ENCODE results near the gene PARD3. TPM values are rescaled to one million over a fixed set of nuclear protein-coding genes. Genes with fewer than 3 reads are reported as not detected.
"Not testable (repeated sequence)": the region's sequence is repeated elsewhere in the genome, so short reads cannot be mapped to it uniquely, and the experiment has no call there.

Gene PARD3
- total RNA-seq, 2 donors from 2014 or later, result 41.7 to 48.8 TPM

GRCh38 chr10:34709637-34710390 is 105.3 kb downstream of the PARD3 start:
- no peaks in the 10 kb centered on the region for H3K9me3 ChIP-seq
- H3K27me3 ChIP-seq, result no peaks in the 10 kb centered on the region
- no peak overlapping the region for H3K9ac ChIP-seq (ENCODE audit: low read depth in 2 of 2, low read length in 2 of 2)
- H3K36me3 ChIP-seq, result no peaks in the 10 kb centered on the region
- H3K4me1 ChIP-seq, result peaks cover 5% of the 10 kb centered on the region
- no peak for TF ChIP-seq CTCF (IDR thresholded peaks at IDR 0.05)
- intact Hi-C loops (cut with DNase I), result no loop called here
- no peak overlapping the region for H3K4me3 ChIP-seq
- no peak overlapping the region for H3K27ac ChIP-seq
- no peak for DNase-seq

DNA sequence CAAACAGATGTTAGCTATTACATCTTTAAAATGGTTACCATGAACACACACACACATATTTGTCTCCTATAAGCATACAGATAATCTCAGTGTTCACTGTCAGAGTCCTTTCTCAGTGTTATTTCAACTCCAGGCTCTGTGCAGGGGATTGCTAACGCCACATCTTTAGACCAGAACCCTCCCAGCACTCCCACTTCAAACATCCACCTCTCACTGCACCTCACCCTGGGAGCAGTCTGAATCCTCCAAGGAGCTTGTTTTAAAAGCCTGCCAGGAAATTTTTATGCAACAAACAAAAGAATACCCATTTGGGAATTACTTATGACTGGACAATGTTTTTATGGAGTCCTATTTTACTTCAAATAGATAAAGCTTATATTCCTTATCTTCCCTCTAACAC is 107.4 kb downstream of the PARD3 start:
- no peak overlapping the region for H3K27ac ChIP-seq
- intact Hi-C loops (cut with DNase I), result no loop called here
- H3K36me3 ChIP-seq, result no peaks in the 10 kb centered on the region
- peaks cover 5% of the 10 kb centered on the region for H3K4me1 ChIP-seq
- no peaks in the 10 kb centered on the region for H3K9me3 ChIP-seq
- H3K27me3 ChIP-seq, result no peaks in the 10 kb centered on the region
- no peak overlapping the region for H3K4me3 ChIP-seq
- H3K9ac ChIP-seq (ENCODE audit: low read depth in 2 of 2, low read length in 2 of 2), result no peak overlapping the region
- no peak for TF ChIP-seq CTCF (IDR thresholded peaks at IDR 0.05)
- no peak for DNase-seq

GRCh38 chr10:34706992-34707391 is 108.1 kb downstream of the PARD3 start:
- DNase-seq; H3K36me3 ChIP-seq; H3K4me3 ChIP-seq; H3K9ac ChIP-seq (ENCODE audit: low read depth in 2 of 2, low read length in 2 of 2); H3K9me3 ChIP-seq; H3K27me3 ChIP-seq; H3K27ac ChIP-seq; intact Hi-C loops (cut with DNase I); H3K4me1 ChIP-seq: not testable (repeated sequence)

DNA sequence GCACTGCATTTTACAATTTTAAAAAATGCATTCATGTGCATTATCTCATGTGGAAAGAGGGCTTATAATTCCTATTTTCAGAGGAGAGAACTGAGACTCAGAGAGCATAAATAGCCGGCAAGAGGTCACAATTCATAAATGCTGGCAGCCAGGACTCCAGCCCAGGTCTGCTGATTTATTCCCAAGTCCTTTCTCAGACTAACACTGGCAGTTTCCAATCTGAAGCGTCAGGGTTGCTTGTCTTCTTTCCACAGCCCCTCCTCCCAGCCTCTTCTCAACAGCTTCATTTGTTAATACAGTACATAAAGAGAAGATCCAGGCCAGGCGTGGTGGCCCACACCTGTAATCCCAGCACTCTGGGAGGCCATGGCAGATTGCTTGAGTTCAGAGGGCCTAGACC is 108.9 kb downstream of the PARD3 start:
- DNase-seq, result no peak
- Histone ChIP-seq H3K36me3 (no peaks in the 10 kb centered on the region), H3K9ac (ENCODE audit: low read depth in 2 of 2, low read length in 2 of 2) (no peak overlapping the region), H3K4me3 (no peak overlapping the region), H3K27ac (no peak overlapping the region), H3K4me1 (no peaks in the 10 kb centered on the region), H3K27me3 (no peaks in the 10 kb centered on the region), H3K9me3 (no peaks in the 10 kb centered on the region)
- intact Hi-C loops (cut with DNase I), result no loop called here
- TF ChIP-seq CTCF (IDR thresholded peaks at IDR 0.05), result no peak

DNA sequence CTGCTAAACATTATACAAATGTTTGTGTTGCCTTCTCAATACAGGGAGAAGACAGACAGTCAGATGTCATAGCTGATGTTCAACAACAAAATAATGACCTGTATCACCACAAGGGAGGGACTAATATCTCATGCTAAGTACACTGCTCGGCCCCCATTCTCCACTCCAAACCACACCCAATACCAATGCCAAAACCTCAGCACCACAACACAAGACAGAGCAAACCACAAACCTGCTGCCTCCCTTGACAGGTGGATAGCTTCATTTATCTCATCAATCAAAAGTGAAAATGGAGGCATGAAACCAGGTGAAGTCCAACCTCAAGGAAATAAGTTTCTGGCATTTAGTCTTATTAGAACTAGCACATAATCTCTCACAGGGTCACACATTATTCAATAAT is 109.5 kb downstream of the PARD3 start:
- Histone ChIP-seq H3K9me3 (no peaks in the 10 kb centered on the region), H3K27me3 (no peaks in the 10 kb centered on the region), H3K36me3 (no peaks in the 10 kb centered on the region), H3K4me1 (no peaks in the 10 kb centered on the region), H3K4me3 (no peak overlapping the region), H3K9ac (ENCODE audit: low read depth in 2 of 2, low read length in 2 of 2) (no peak overlapping the region), H3K27ac (no peak overlapping the region)
- intact Hi-C loops (cut with DNase I), result no loop called here
- DNase-seq, result no peak
- no peak for TF ChIP-seq CTCF (IDR thresholded peaks at IDR 0.05)

DNA sequence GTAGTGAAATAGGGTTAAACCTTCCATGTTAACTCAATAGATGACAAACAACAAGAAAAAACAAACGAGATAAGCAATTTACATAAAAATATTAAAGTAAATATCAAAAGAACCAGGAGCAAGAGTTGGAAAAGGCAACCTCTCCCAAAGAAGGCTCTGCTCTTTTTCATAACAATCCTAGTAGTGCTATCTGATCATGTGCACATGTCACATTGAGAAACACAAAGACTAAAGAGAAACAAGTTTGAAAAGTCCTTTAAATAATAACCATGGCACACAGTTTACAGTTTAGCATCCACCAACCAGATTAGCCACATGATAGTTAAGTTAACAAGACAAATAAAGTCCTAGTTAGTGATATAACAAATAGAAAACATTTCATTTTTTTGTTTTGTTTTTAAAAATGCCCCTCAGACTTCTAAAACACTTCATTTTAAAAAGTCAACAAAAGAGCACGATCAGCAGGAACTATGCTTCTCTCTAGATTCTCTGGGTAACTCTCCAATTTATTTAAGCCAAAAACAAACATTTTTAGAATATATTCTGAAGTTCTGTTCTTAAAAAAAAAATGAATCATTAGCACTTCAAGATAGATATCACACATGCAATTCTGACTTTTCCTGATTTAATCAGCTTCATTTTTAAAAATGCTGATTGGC is 110.4 kb downstream of the PARD3 start:
- Histone ChIP-seq H3K27me3 (no peaks in the 10 kb centered on the region), H3K4me3 (no peak overlapping the region), H3K9ac (ENCODE audit: low read depth in 2 of 2, low read length in 2 of 2) (no peak overlapping the region), H3K36me3 (no peaks in the 10 kb centered on the region), H3K27ac (no peak overlapping the region), H3K9me3 (no peaks in the 10 kb centered on the region), H3K4me1 (no peaks in the 10 kb centered on the region)
- no peak for DNase-seq
- intact Hi-C loops (cut with DNase I), result no loop called here
- no peak for TF ChIP-seq CTCF (IDR thresholded peaks at IDR 0.05)

All from colonic mucosa (tissue), 4 donors.